GM12892 (cell line): ENCODE data around the gene INSIG1.

Source experiments
- DNase-seq: peaks from one replicate; pipeline ENCODE4 v3.0.0; 2011; ENCODE audit not compliant: insufficient read length
- FAIRE-seq: peaks from 2 replicates; lab custom pipeline; 2011; peaks lifted over from hg19 to GRCh38; lab: Jason Lieb, UNC
- POLR2A ChIP-seq: IDR thresholded peaks from 2 replicates; pipeline ENCODE4 v1.6.1; 2011; ENCODE audit warnings: low read depth, low read length, control low read depth
- POLR2AphosphoS5 ChIP-seq: IDR thresholded peaks from 2 replicates; pipeline ENCODE4 v1.6.1; 2011; ENCODE audit warnings: low read depth, low read length, control low read depth
- TAF1 ChIP-seq: IDR thresholded peaks from 2 replicates; pipeline ENCODE4 v1.6.1; 2011; ENCODE audit warnings: low read depth, mild to moderate bottlenecking, control low read depth, low read length, borderline replicate concordance

The INSIG1 gene

DNA sequence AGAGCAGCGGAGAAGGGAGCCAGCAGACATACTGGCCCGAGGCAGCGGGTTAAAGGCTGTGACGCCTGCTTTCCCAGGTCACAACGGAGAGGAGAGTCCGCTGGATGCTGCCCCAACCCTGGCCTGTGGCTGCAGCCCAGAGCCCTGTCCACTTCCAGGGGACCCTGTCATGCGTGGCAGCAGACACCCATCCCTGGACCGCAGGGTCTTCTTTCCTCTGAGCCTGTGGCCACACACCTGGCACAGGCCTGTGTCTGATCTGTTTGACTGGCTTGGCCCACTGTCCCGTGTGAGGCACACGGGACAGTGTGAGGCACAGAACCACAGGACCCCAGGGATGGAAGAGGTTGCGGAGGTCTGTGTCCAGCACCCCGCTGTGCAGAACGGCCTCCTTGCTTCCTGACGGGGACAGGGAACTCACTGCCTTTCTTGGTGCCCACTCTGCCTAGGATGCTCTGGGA lies 42.4 kb downstream of the INSIG1 start:
- FAIRE-seq (no peak), DNase-seq (no peak)
- TF ChIP-seq POLR2A (no peak), POLR2AphosphoS5 (no peak), TAF1 (no peak)

DNA sequence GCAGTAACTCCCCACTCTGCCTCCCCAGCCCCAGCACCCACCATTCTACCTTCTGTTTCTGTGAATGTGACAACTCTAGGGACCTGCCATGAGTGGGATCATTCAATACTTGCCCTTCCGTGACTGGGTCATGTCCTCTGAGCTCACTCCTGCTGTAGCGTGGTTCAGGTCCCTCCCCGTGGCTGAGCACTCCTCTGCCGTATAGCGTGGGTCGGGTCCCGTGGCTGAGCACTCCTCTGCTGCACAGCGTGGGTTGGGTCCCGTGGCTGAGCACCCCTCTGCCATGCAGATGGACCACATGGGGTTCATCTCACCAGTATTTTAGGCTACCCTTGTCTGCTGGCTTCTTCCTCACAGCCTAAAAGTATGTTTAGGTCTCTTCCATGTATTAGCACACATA lies 43.0 kb downstream of the INSIG1 start:
- DNase-seq = no peak
- FAIRE-seq = no peak
- TF ChIP-seq POLR2AphosphoS5 (no peak), POLR2A (no peak), TAF1 (no peak)

DNA sequence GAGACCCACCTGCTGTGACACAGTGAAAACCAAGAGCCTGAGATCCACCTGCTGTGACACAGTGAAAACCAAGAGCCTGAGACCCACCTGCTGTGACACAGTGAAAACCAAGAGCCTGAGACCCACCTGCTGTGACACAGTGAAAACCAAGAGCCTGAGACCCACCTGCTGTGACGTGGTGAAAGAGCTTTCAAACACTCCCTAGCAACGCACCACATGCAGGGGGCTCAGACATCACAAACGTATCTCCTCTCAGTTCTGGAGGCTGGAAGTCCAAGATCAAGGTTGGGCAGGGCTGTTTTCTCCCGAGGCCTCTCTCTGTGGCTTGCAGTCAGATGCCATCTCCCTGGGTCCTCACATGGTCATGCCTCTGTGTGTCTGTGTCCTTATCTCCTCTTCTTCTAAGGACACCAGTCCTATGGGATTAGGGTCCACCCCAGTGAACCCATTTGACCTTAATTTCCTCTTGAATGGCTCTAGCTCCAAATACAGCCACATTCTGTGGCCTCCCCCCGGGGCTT lies 43.8 kb downstream of the INSIG1 start:
- DNase-seq (no peak), FAIRE-seq (no peak)
- TF ChIP-seq POLR2A = no peak
- TF ChIP-seq TAF1 = no peak
- no peak for TF ChIP-seq POLR2AphosphoS5

- TF ChIP-seq TAF1 (no peak), POLR2A (no peak), POLR2AphosphoS5 (no peak)
- FAIRE-seq (no peak), DNase-seq (no peak)
Observed at GRCh38 chr7:155342313-155342712, 44.6 kb downstream of the INSIG1 start.

- no peak for TF ChIP-seq POLR2A
- no peak for TF ChIP-seq POLR2AphosphoS5
- no peak for TF ChIP-seq TAF1
- no peak for FAIRE-seq
- DNase-seq = no peak
Observed at GRCh38 chr7:155343150-155343549, 45.5 kb downstream of the INSIG1 start.

GRCh38 chr7:155343661-155344121 lies 46.0 kb downstream of the INSIG1 start:
- DNase-seq = no peak
- TF ChIP-seq POLR2A (no peak), TAF1 (no peak), POLR2AphosphoS5 (no peak)
- FAIRE-seq = no peak

DNA sequence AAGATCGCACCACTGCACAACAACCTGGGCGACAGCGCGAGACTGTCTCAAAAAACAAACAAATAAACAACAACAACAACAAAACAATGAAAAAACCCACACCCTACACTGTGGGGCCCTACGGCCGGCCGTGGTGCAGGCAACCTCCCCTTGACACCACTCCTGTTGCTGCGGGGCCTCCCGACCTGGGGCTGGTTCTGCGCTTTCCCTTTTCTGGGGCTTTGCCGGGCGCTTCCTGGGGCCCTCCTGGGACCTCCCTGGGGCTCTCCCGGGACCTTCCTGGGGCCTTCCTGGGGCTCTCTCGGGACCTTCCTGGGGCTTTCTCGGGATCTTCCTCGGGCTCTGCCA lies 46.6 kb downstream of the INSIG1 start:
- TF ChIP-seq POLR2A (no peak), TAF1 (no peak), POLR2AphosphoS5 (no peak)
- DNase-seq (peak; percentile 42), FAIRE-seq (no peak)

DNA sequence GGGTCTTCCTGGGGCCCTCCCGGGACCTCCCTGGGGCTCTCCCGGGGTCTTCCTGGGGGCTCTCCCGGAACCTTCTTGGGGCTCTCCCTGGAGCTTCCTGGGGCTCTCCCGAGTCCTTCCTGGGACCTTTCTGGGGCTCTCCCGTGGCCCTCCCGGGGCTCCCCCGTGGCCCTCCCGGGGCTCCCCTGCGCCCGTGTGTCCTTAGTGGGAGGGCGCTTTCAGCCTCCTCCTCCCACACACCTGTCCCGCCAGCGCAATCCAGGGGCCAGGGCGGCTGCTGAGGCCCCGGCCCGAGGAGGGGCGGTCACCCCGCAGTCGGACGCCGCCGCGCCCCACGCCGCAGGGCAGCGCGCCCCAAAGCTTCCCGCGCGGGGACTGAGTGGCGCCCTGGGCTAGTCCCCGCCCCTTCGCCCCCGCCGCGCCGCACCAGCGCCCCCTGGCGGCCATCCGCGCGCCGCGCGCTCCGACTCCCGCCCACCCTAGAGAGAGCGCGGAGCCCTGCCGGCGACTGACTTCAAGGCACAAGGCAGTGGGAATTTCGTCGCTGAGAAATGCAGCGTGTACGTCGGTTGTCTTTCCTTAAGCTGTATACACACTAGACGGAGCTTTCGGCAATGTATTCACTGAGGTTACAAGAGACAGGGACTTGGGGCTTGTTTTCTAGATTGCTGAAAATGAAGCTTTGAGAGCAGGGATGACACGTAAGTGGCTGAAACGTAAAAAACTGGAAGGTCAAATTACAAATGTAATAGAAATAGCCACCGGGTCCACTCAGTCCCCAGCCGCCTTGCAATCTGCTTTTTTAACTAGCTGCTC lies 47.1 kb downstream of the INSIG1 start:
- DNase-seq (peak; percentile 87), FAIRE-seq (peak; percentile 96)
- TF ChIP-seq POLR2AphosphoS5 (no peak), TAF1 (no peak), POLR2A (no peak)

DNA sequence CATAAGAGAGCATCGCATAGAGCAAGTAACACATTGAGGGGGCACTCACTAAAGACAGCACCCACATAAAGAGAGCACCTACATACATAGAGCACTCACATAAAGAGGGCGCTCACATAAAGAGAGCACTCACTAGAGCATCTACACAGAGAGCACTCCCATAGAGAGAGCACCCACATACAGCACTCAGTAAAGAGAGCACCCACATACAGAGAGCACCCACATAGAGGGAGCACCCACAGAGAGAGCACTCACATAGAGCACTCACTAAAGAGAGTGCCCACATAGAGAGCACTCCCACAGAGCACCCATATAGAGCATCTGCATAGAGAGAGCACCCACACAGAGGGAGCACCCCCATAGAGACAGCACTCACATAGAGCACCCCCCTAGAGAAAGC lies 47.8 kb downstream of the INSIG1 start:
- DNase-seq (no peak), FAIRE-seq (peak; percentile 24)
- TF ChIP-seq POLR2AphosphoS5 (no peak), TAF1 (no peak), POLR2A (no peak)

- TF ChIP-seq TAF1 (no peak), POLR2AphosphoS5 (no peak)
- no peak for DNase-seq
- FAIRE-seq = no peak
Observed at GRCh38 chr7:155346285-155346684, 48.6 kb downstream of the INSIG1 start.

GRCh38 chr7:155348806-155349205 lies 51.1 kb downstream of the INSIG1 start:
- no peak for TF ChIP-seq TAF1
- TF ChIP-seq POLR2AphosphoS5 = no peak
- TF ChIP-seq POLR2A = no peak
- no peak for DNase-seq
- FAIRE-seq = no peak
